Globus pallidus (tissue), 1 donor: ENCODE measurements around the gene RFX1.

ENCODE experiments used
- DNase-seq: peaks from one replicate; pipeline ENCODE4 v3.0.0-alpha.2; 2015; ENCODE audit warnings: low spot score

Gene RFX1

GRCh38 chr19:13995878-13996765 is 10.0 kb downstream of the RFX1 start:
- DNase-seq, result no peak

GRCh38 chr19:13995017-13995728 is 10.9 kb downstream of the RFX1 start:
- DNase-seq, result no peak

DNA sequence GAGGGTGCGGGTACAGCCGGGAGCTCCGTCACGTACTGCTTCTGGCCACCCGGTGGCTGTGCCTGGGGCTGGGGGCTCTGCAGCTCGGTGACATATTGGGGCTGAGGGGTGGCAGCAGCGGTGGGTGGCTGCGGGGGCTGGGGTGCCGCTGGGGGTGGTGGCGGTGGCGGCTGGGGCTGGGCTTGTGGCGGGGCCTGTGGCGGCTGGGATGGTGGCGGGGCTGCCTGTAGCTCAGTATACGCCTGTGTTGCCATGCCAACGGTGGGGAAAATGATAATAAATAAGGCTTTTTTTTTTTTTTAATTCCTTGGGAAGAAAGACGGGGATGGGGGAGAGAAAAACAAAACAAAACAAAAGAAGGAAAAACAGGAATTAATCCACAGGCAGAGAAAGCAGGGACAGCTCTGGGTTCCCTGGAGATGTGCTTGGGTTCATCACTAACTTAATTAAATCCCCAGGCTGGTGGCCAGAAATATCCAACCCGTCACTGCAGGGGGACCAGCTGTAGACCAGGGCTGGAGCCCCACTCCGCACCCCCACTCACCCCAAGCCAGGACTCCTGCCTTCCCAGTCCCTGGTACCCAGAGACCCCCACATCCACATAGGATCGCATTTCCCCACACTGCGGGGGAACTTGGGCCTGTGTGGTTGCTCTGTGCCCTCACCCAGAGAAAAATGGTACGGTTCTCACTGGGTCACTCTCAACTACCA is 12.4 kb downstream of the RFX1 start:
- DNase-seq, result no peak

GRCh38 chr19:13992025-13992424 is 14.1 kb downstream of the RFX1 start:
- no peak for DNase-seq

DNA sequence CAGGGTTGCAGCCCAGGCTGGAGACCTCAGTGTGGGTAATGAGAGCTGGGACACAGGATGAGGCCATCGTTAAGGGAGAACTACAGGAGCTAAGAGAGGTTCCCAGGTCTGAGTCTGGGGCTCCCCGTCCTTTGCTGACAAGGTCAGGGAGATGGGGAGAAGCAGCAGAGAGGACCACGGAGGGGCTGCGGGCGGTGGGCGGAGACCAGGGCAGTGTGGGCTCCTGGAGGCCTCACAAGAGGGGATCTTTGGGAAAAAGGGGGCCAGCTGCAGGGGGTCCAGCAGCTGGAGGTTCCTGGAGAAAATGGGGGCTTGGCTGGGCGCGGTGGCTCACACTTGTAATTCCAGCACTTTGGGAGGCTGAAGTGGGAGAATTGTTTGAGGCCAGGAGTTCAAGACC is 16.0 kb downstream of the RFX1 start:
- DNase-seq, result no peak

DNA sequence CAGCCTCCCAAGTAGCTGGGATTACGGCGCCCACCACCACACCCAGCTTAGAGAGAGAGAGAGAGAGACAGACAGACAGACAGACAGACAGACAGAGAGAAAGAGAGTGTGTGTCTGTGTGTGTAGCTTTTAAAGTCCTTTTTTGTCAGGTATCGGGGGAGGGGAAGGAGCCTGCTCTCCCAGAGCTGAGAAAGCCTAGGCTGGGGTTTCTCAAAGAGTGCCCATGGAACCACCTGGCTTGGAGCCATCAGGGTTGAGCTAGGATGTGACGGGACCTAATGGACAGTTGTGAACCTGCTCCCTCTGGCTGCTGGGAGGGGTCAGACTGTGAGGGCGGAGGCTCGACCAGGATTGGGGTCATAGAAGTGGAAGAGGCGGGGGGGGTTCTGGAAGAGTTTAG is 16.6 kb downstream of the RFX1 start:
- no peak for DNase-seq

DNA sequence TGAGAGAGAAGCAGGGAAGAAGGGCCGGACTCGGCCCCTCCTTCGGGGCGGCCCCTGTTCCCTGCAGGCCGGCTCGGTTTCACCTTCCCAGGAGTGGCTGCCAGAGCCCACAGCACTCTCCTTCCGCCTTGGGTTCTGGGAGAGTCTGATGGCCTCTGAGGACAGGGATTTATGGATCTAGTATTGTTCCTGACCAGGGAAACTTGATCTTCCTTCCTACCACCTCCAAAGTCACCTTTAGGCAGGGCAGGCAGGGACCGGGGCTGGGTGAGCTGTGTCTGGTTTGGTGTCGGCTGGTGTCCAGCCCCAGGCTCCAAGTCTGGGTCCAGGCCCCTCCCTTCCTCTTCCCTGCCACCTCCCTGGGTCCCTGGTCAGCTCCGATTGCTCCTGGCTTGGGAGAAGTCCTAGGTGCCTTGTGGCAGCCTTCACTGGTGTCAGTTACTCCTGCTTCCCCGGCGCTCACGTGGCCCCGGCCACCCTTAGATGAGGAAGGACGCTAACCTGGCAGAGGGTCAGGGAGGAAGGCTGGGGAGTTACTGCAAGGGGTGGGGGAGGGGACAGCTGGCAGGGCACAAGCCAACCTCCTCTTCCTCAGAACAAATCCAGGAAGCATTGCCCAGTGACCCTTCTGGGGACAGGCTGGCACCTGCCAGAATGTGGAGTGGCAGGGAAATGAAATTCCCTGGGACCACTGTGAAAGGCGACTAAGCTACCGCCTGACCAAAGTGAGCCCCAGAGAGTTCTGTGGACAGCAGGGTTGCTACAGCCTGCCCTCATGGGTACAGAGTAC is 18.8 kb downstream of the RFX1 start:
- DNase-seq, result peak; percentile 68

DNA sequence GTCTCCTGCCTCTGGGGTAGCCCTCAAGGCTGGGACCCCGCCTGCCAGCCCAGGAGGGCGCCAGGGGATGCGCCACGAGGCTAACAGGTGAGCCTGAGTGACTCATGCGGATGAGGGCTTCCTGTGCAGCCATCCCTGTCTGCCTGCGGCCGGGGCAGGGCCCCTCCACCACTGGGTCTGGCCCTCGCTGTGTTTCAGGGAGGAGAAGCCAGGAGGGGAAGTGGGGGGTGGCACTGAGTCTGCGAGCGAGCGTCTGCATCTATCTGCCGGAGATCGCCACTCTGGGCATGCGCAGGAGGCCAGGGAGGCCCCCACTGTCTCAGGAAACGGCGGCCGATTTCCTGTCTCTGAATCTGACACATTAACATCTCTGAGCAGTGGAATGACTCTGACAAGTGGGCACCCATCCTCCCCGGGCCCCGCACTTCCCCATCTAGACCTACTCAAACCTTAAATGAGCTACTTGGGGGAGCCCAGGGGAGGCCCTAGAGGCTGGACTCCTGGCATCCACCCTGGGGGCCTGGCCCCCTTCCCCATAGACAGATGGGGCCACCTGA is 19.7 kb downstream of the RFX1 start:
- DNase-seq, result peak; percentile 62

DNA sequence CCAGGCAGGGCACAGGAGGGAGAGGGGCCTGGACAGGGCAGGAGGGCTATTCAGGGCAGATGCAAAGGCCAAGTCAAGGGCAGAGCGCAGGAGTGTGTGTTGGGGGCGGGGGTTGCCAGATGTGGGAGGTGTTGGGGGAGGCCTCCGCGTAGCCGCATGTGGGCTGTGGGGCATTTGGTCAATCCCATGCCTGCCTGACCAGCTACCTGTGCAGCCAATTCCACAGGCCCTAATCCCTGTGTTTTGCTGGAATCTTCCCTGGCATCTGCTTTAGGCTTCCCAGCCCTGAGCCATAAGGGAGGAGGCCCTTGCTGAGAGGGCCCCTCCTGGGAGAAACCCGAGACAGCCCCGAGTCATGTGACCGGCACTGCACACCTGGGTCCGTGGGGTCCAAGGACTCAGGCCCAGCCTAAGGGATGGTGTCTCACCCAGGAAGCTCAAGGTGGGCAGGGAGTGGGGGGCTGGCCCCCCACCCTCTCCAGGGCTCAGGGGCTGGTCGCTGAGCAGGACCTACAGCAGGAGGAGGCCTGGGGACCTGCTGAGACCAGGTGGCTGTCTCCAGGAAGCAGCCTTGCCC is 20.3 kb downstream of the RFX1 start:
- DNase-seq, result no peak

GRCh38 chr19:13984875-13985741 is 21.0 kb downstream of the RFX1 start:
- DNase-seq, result no peak

DNA sequence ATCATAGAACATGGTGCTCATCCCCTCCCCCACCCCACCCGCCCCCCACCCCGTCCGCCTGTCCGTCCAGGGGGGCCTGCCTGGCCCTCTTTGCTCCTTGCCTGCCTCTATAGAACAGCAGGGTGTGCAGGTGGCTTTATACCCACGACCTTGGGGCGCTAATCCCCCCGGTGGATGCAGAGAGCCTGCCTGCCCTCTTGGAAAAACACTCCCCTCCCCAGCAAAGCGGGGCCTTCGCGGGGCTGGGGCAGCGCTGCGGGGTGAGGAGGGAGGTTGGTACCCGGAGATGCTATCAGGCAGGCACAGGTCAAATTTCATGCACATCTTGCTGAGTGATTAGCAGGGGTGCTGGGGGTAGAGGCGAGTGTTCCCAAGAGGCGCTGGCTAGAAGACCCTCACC is 21.9 kb downstream of the RFX1 start:
- no peak for DNase-seq

GRCh38 chr19:13983213-13983889 is 22.8 kb downstream of the RFX1 start:
- no peak for DNase-seq

DNA sequence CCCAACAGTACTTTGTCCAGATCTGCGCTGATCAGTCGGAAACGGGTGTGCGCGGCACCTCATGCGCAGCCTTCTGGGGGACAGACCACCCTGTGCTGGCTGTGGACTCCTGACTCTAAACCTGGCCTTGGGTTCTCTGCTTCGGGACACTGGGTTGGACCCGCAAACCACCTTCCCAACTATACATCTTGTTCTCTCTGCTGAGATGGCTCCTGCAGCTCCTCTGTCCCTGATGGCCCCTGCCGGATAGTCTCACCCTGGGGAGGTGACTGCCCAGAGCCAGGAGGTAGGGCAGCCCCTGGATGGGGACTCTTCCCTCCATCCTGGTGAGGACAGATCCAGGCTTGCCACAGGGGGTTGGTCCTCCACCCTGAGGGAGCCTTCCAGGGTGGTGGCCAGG is 23.3 kb downstream of the RFX1 start:
- no peak for DNase-seq

DNA sequence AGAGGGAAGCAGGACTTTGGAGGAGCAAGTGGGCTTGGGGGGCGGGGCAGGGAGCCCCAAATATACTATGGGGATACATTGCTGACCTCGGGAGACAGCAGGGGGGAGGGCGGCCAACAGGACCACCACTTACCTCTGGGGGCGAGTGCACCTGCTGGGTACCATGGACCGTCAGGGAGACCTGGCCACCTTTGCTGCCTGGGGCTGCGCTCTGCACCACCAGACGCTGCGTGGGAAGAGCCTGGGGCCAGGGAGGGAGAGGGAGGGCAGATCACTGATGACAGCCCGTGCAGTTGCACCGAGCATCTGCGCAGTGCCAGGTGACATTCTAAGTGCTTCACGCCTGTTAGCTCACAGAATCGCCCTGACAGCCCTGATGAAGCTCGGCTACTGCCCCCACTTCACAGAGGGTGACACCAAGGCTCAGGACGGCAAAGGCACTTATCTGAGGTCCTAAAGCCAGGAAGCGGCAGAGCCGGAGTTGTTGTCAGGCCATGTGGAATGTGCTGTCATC is 24.1 kb downstream of the RFX1 start:
- DNase-seq, result no peak

DNA sequence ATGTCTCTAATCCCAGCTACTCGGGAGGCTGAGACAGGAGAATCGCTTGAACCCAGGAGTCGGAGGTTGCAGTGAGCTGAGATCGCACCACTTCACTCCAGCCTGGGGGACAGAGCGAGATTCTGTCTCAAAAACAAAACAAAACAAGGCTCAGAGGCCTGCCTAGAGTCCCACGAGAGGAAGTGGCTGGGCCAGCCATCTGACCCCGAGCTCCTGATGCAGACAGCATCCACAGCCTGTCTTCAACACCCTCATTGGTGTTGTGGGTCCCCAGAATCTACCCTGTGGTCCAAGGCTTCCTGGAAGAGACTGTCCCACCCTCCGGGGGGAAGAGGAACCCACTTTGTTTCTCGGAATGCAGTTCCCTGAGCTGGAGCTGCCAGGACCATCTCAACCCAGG is 24.7 kb downstream of the RFX1 start:
- DNase-seq, result no peak

DNA sequence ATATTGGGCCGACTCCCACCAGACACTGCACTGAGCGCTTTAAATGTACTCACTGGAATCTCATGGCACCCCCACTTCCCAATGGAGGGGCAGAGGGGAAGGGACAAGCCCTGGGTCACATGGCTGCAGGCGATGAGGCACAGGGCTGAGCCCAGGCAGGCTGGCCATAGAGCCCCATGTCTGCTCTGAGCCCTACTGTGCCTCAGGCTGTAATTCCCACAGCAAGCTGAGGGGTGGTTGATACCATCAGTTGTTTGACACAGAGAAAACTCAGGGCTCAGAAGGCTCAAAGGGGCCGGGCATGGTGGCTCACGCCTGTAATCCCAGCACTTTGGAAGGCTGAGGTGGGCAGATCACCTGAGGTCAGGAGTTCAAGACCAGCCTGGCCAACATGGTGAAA is 25.1 kb downstream of the RFX1 start:
- DNase-seq, result no peak

- no peak for DNase-seq
These were observed 25.8 kb downstream of the RFX1 start for GRCh38 chr19:13980340-13980739.

DNA sequence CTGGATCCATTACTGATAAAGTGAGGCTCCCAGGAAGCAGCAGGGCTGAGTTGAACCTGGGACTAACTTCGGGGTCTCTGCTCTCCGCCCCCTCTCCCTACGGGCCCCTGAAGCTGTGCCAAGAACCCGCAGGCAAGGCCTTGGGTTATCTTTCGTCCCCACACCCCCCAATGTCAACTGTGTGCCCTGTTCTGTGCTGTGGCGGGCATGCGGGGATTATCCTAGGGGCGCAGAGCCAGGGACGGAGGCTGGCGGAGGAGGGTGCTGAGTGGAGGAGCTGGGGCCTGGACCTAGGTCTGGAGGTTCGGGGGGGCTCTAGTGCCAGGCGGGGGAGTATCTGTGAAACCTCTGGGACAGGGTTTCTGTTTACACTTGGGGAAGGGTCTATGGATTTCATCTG is 26.4 kb downstream of the RFX1 start:
- no peak for DNase-seq

- DNase-seq, result no peak
These were observed 26.9 kb downstream of the RFX1 start for GRCh38 chr19:13979244-13979615.
